AG04449 (cell line): Measurements from ENCODE around the gene CHKB.

Experiments
- CTCF ChIA-PET: fragments of 350-600 bp; formaldehyde crosslinking; extraction: SDS; loops from one replicate; lab custom pipeline; 2021; ENCODE audit warnings: antibody characterized with exemption; lab: Yijun Ruan, JAX
- POLR2A ChIA-PET: fragments of 400-600, 350-600 bp; formaldehyde crosslinking; extraction: SDS; loops from one replicate; lab custom pipeline; 2020; ENCODE audit warnings: antibody characterized with exemption, inconsistent platforms; lab: Yijun Ruan, JAX
- DNase-seq: peaks from one replicate; pipeline ENCODE4 v3.0.0-alpha.2; 2010; ENCODE audit warnings: low read depth, low spot score
- H3K4me3 ChIP-seq: 2 replicates; pipeline ENCODE4 v1.5.1; 2011; ENCODE audit warnings: low read depth, mild to moderate bottlenecking, control low read depth, low read length
- CTCF ChIP-seq: IDR thresholded peaks from one replicate; pipeline ENCODE4 v1.5.1; 2011; ENCODE audit warnings: mild to moderate bottlenecking, moderate library complexity, low read length, control low read depth, inconsistent platforms; ENCODE audit not compliant: insufficient read depth; ENCODE audit errors: missing control alignments

The CHKB gene

GRCh38 chr22:50626850-50627641 lies 44.4 kb upstream of the CHKB start:
- H3K4me3 ChIP-seq: peak overlapping the region; percentile 80
- CTCF ChIA-PET: interaction anchor here (1.2 to 2.3 kb wide), 12 partner anchors 10 to 106 kb away, joined by 3 to 15 read pairs (median 6); partner anchors contain the start of genes SCO2 and SYCE3
- DNase-seq: no peak
- TF ChIP-seq CTCF: no peak
- POLR2A ChIA-PET: no interaction called here

- ChIA-PET POLR2A (no interaction called here), CTCF (interaction anchor here (1.3 to 1.9 kb wide), 3 partner anchors 9 to 70 kb away, joined by 3 to 6 read pairs (median 5); no protein-coding TSS in a partner anchor)
- no peak overlapping the region for H3K4me3 ChIP-seq
- TF ChIP-seq CTCF: no peak
- no peak for DNase-seq
These were observed 43.7 kb upstream of the CHKB start for GRCh38 chr22:50626314-50626849.

GRCh38 chr22:50625568-50626313 lies 43.1 kb upstream of the CHKB start:
- ChIA-PET CTCF (interaction anchor here (0.8 to 1.9 kb wide), 4 partner anchors 8 to 71 kb away, joined by 3 to 6 read pairs (median 4); no protein-coding TSS in a partner anchor), POLR2A (no interaction called here)
- no peak overlapping the region for H3K4me3 ChIP-seq
- TF ChIP-seq CTCF: no peak
- DNase-seq: no peak

- ChIA-PET CTCF (interaction anchor here (0.8 to 1.3 kb wide), 2 partner anchors 13 to 62 kb away, joined by 3 read pairs; no protein-coding TSS in a partner anchor), POLR2A (no interaction called here)
- H3K4me3 ChIP-seq: no peak overlapping the region
- DNase-seq: no peak
- no peak for TF ChIP-seq CTCF
These were observed 42.5 kb upstream of the CHKB start for GRCh38 chr22:50625131-50625567.

GRCh38 chr22:50624347-50625130 lies 41.9 kb upstream of the CHKB start:
- DNase-seq: no peak
- H3K4me3 ChIP-seq: no peak overlapping the region
- no peak for TF ChIP-seq CTCF
- ChIA-PET POLR2A (no interaction called here), CTCF (interaction anchor here (0.8 to 1.2 kb wide), 2 partner anchors 61 to 388 kb away, joined by 3 read pairs; no protein-coding TSS in a partner anchor)
